ENCODE data around the gene DUOX2. TPM values are rescaled to one million over a fixed set of nuclear protein-coding genes. Genes with fewer than 3 reads are reported as not detected.

Gene DUOX2
- total RNA-seq, 1 experiment from 2014 or later, result 0.44 TPM

GRCh38 chr15:45093013-45093412 lies 21.0 kb downstream of the DUOX2 start:
- no peaks in the 10 kb centered on the region for H3K9me2 ChIP-seq (ENCODE audit: insufficient read depth)
- no peak for TF ChIP-seq ZNF274 (IDR thresholded peaks at IDR 0.05; ENCODE audit: low read depth, low read length)
- TF ChIP-seq EZH2 (IDR thresholded peaks at IDR 0.05), result no peak
- no peak for TF ChIP-seq POLR2AphosphoS5 (IDR thresholded peaks at IDR 0.05; ENCODE audit: low read depth, low read length)
- TF ChIP-seq CTCF (IDR thresholded peaks at IDR 0.05 in 2 of 3, conservative IDR thresholded peaks at IDR 0.05 in 1 of 3; ENCODE audit: borderline replicate concordance in 1 of 3, insufficient read depth in 1 of 3, low read depth in 2 of 3, low read length in 2 of 3), result no peak
- no peak for TF ChIP-seq EZH2phosphoT487 (IDR thresholded peaks at IDR 0.05; ENCODE audit: borderline replicate concordance)
- no peak for TF ChIP-seq ELF1 (IDR thresholded peaks at IDR 0.05; ENCODE audit: borderline replicate concordance, low read depth)
- no peak for TF ChIP-seq SP1 (IDR thresholded peaks at IDR 0.05; ENCODE audit: low read depth)
- TF ChIP-seq TCF7L2 (IDR thresholded peaks at IDR 0.05; ENCODE audit: borderline replicate concordance, extremely low read depth, insufficient read depth, insufficient read length), result no peak
- TF ChIP-seq SRF (IDR thresholded peaks at IDR 0.05; ENCODE audit: low read depth), result no peak
- TF ChIP-seq, protein P1, sequence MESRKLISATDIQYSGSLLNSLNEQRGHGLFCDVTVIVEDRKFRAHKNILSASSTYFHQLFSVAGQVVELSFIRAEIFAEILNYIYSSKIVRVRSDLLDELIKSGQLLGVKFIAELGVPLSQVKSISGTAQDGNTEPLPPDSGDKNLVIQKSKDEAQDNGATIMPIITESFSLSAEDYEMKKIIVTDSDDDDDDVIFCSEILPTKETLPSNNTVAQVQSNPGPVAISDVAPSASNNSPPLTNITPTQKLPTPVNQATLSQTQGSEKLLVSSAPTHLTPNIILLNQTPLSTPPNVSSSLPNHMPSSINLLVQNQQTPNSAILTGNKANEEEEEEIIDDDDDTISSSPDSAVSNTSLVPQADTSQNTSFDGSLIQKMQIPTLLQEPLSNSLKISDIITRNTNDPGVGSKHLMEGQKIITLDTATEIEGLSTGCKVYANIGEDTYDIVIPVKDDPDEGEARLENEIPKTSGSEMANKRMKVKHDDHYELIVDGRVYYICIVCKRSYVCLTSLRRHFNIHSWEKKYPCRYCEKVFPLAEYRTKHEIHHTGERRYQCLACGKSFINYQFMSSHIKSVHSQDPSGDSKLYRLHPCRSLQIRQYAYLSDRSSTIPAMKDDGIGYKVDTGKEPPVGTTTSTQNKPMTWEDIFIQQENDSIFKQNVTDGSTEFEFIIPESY (IDR thresholded peaks at IDR 0.05; ENCODE audit: extremely low read depth, insufficient replicate concordance, low read length), result no peak
- no peak for TF ChIP-seq POLR2A (IDR thresholded peaks at IDR 0.05; ENCODE audit: borderline replicate concordance, extremely low read depth, insufficient read depth, insufficient read length)
- TF ChIP-seq, protein P2, sequence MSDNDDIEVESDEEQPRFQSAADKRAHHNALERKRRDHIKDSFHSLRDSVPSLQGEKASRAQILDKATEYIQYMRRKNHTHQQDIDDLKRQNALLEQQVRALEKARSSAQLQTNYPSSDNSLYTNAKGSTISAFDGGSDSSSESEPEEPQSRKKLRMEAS (IDR thresholded peaks at IDR 0.05), result no peak
- no peak for TF ChIP-seq RAD21 (IDR thresholded peaks at IDR 0.05; ENCODE audit: low read depth)
- no peak for TF ChIP-seq FOSL1 (IDR thresholded peaks at IDR 0.05; ENCODE audit: low read depth)
- TF ChIP-seq, protein P3, sequence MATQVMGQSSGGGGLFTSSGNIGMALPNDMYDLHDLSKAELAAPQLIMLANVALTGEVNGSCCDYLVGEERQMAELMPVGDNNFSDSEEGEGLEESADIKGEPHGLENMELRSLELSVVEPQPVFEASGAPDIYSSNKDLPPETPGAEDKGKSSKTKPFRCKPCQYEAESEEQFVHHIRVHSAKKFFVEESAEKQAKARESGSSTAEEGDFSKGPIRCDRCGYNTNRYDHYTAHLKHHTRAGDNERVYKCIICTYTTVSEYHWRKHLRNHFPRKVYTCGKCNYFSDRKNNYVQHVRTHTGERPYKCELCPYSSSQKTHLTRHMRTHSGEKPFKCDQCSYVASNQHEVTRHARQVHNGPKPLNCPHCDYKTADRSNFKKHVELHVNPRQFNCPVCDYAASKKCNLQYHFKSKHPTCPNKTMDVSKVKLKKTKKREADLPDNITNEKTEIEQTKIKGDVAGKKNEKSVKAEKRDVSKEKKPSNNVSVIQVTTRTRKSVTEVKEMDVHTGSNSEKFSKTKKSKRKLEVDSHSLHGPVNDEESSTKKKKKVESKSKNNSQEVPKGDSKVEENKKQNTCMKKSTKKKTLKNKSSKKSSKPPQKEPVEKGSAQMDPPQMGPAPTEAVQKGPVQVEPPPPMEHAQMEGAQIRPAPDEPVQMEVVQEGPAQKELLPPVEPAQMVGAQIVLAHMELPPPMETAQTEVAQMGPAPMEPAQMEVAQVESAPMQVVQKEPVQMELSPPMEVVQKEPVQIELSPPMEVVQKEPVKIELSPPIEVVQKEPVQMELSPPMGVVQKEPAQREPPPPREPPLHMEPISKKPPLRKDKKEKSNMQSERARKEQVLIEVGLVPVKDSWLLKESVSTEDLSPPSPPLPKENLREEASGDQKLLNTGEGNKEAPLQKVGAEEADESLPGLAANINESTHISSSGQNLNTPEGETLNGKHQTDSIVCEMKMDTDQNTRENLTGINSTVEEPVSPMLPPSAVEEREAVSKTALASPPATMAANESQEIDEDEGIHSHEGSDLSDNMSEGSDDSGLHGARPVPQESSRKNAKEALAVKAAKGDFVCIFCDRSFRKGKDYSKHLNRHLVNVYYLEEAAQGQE (IDR thresholded peaks at IDR 0.05; ENCODE audit: low read depth), result no peak
- TF ChIP-seq EGR1 (IDR thresholded peaks at IDR 0.05; ENCODE audit: low read depth), result no peak
- no peak for TF ChIP-seq ATF3 (IDR thresholded peaks at IDR 0.05)
- TF ChIP-seq SIN3A (IDR thresholded peaks at IDR 0.05; ENCODE audit: low read depth), result no peak
- TF ChIP-seq ZFX (IDR thresholded peaks at IDR 0.05), result no peak
- no peak for TF ChIP-seq JUND (IDR thresholded peaks at IDR 0.05)
- H2AFZ ChIP-seq (ENCODE audit: low read depth, low read length, poor library complexity, severe bottlenecking), result no peak overlapping the region
- ChIA-PET CTCF (no interaction called here), POLR2A (no interaction called here), RAD21 (ENCODE audit: low non-redundant PET in 1 of 2, low total read pairs in 2 of 2, uncharacterized antibody in 2 of 2, unreplicated experiment in 2 of 2) (no interaction called here)
- intact Hi-C loops (cut with micrococcal nuclease), result no loop called here
- H3K36me3 ChIP-seq (ENCODE audit: control insufficient read depth in 1 of 2, insufficient read depth in 2 of 2, low read length in 2 of 2), result no peaks in the 10 kb centered on the region
- no peak overlapping the region for H3K9ac ChIP-seq (ENCODE audit: low read length)
- H4K20me1 ChIP-seq (ENCODE audit: insufficient read depth), result no peaks in the 10 kb centered on the region
- peaks cover 0 to 7% of the 10 kb centered on the region in 2 experiments; a peak in 1 of 4 replicates for H3K4me1 ChIP-seq (ENCODE audit: control insufficient read depth in 1 of 2, insufficient read depth in 2 of 2, low read length in 2 of 2)
- ATAC-seq (no peak), DNase-seq (ENCODE audit: low read depth, low spot score) (no peak)
- H3K27ac ChIP-seq (ENCODE audit: low read depth, low read length), result no peak overlapping the region
- H3K9me3 ChIP-seq (ENCODE audit: control insufficient read depth in 1 of 2, insufficient read depth in 1 of 2, low read depth in 1 of 2, low read length in 2 of 2), result no peaks in the 10 kb centered on the region
- H3K4me2 ChIP-seq (ENCODE audit: low read length), result no peak overlapping the region
- H3K27me3 ChIP-seq (ENCODE audit: insufficient read depth, low read length), result peaks cover 14% of the 10 kb centered on the region; the same call in 1 of the 2 replicates
- BruUV-seq (replicated peaks), result no TSS peak
- no peak overlapping the region for H3K4me3 ChIP-seq (replicated peaks in 1 of 2; ENCODE audit: low read depth in 1 of 2, low read length in 2 of 2)
- H3K79me2 ChIP-seq (ENCODE audit: insufficient read depth, low read length), result no peaks in the 10 kb centered on the region

Measured in HCT116 (cell line).